HUDEP-2 (cell line): ENCODE data around the gene SERPINE2.
A peak's percentile ranks its signal among the peaks of the same experiment; 100 is the strongest.

Experiments
- DNase-seq, 76 experiments: peaks; one replicate each; lab custom pipeline; 2025; ENCODE audit not compliant: unreplicated experiment in 76 of 76; lab: John Stamatoyannopoulos, UW

SERPINE2 gene

GRCh38 chr2:224055101-224055500 lies 16.0 kb upstream of the SERPINE2 start:
- DNase-seq, result no peak

- DNase-seq, result no peak
These were observed 7.7 kb upstream of the SERPINE2 start for GRCh38 chr2:224046752-224047151.

- no peak for DNase-seq
These were observed 3.2 kb upstream of the SERPINE2 start for GRCh38 chr2:224042191-224042696.

GRCh38 chr2:224041554-224041953 lies 2.5 kb upstream of the SERPINE2 start:
- no peak for DNase-seq

- no peak for DNase-seq
These were observed 1.7 kb upstream of the SERPINE2 start for GRCh38 chr2:224040753-224041152.

- peak in 2 of 76 experiments; percentile 3 to 6 for DNase-seq
These were observed 819 bp upstream of the SERPINE2 start for GRCh38 chr2:224039770-224040440.

- DNase-seq, result no peak
These were observed 331 bp downstream of the SERPINE2 start for GRCh38 chr2:224038830-224039079.

GRCh38 chr2:224038049-224038829 lies 847 bp downstream of the SERPINE2 start:
- DNase-seq, result no peak

GRCh38 chr2:224036731-224037361 lies 2.2 kb downstream of the SERPINE2 start:
- DNase-seq, result no peak

GRCh38 chr2:224034017-224034416 lies 5.1 kb downstream of the SERPINE2 start:
- DNase-seq, result no peak

- DNase-seq, result no peak
These were observed 5.5 kb downstream of the SERPINE2 start for GRCh38 chr2:224033601-224034000.

- no peak for DNase-seq
These were observed 6.8 kb downstream of the SERPINE2 start for GRCh38 chr2:224032283-224032682.

- DNase-seq, result no peak
These were observed 7.6 kb downstream of the SERPINE2 start for GRCh38 chr2:224031358-224031970.

GRCh38 chr2:224030786-224031185 lies 8.3 kb downstream of the SERPINE2 start:
- DNase-seq, result no peak

GRCh38 chr2:224029876-224030275 lies 9.2 kb downstream of the SERPINE2 start:
- no peak for DNase-seq

- no peak for DNase-seq
These were observed 11.2 kb downstream of the SERPINE2 start for GRCh38 chr2:224027931-224028330.

GRCh38 chr2:224027070-224027469 lies 12.0 kb downstream of the SERPINE2 start:
- no peak for DNase-seq

- no peak for DNase-seq
These were observed 13.2 kb downstream of the SERPINE2 start for GRCh38 chr2:224025874-224026273.

GRCh38 chr2:224024270-224024669 lies 14.8 kb downstream of the SERPINE2 start:
- no peak for DNase-seq

- no peak for DNase-seq
These were observed 15.9 kb downstream of the SERPINE2 start for GRCh38 chr2:224023188-224023587.

GRCh38 chr2:224022486-224022885 lies 16.6 kb downstream of the SERPINE2 start:
- no peak for DNase-seq
